HG02759 (cell line): ENCODE measurements around the gene ZNF8.
A peak's percentile ranks its signal among the peaks of the same experiment; 100 is the strongest.

Experiments used
- ATAC-seq: cut with Tn5 transposase; IDR thresholded peaks from one replicate; pipeline ENCODE4 v1.9.1; 2021; ENCODE audit warnings: mild to moderate bottlenecking, moderate library complexity; ENCODE audit not compliant: unreplicated experiment

ZNF8 gene

GRCh38 chr19:58334691-58335249, 56.0 kb downstream of the ZNF8 start:
- ATAC-seq = no peak

GRCh38 chr19:58335630-58336029, 56.9 kb downstream of the ZNF8 start:
- no peak for ATAC-seq

GRCh38 chr19:58336216-58336615, 57.5 kb downstream of the ZNF8 start:
- no peak for ATAC-seq

GRCh38 chr19:58336820-58337219, 58.1 kb downstream of the ZNF8 start:
- ATAC-seq = no peak

- no peak for ATAC-seq
Observed at GRCh38 chr19:58338336-58338735, 59.6 kb downstream of the ZNF8 start.

- no peak for ATAC-seq
Observed at GRCh38 chr19:58338825-58339558, 60.2 kb downstream of the ZNF8 start.

GRCh38 chr19:58345558-58345957, 66.8 kb downstream of the ZNF8 start:
- ATAC-seq = no peak

GRCh38 chr19:58346961-58347929, 68.5 kb downstream of the ZNF8 start:
- peak; percentile 94 for ATAC-seq

GRCh38 chr19:58348080-58348479, 69.3 kb downstream of the ZNF8 start:
- peak; percentile 13 for ATAC-seq

- ATAC-seq = no peak
Observed at GRCh38 chr19:58349590-58349989, 70.8 kb downstream of the ZNF8 start.

GRCh38 chr19:58350001-58350861, 71.5 kb downstream of the ZNF8 start:
- ATAC-seq = no peak

GRCh38 chr19:58350871-58351557, 72.3 kb downstream of the ZNF8 start:
- ATAC-seq = no peak

GRCh38 chr19:58351558-58351878, 72.8 kb downstream of the ZNF8 start:
- ATAC-seq = no peak

- ATAC-seq = no peak
Observed at GRCh38 chr19:58351990-58352755, 73.4 kb downstream of the ZNF8 start.
